Superior temporal gyrus (tissue), 1 donor: Measurements from ENCODE around the gene STEAP1B.

Experiments used
- DNase-seq: peaks from one replicate; pipeline ENCODE4 v3.0.0-alpha.2; 2016; ENCODE audit errors: extremely low spot score

The STEAP1B gene

GRCh38 chr7:22432203-22432718, 67.7 kb downstream of the STEAP1B start:
- DNase-seq: no peak

GRCh38 chr7:22430457-22430856, 69.5 kb downstream of the STEAP1B start:
- DNase-seq: no peak

GRCh38 chr7:22429386-22429785, 70.6 kb downstream of the STEAP1B start:
- no peak for DNase-seq

- no peak for DNase-seq
These were observed 72.1 kb downstream of the STEAP1B start for GRCh38 chr7:22427855-22428254.

GRCh38 chr7:22427104-22427503, 72.9 kb downstream of the STEAP1B start:
- DNase-seq: no peak

- DNase-seq: no peak
These were observed 73.4 kb downstream of the STEAP1B start for GRCh38 chr7:22426463-22427094.

GRCh38 chr7:22425361-22425760, 74.6 kb downstream of the STEAP1B start:
- no peak for DNase-seq

GRCh38 chr7:22422831-22423615, 77.0 kb downstream of the STEAP1B start:
- no peak for DNase-seq

- no peak for DNase-seq
These were observed 78.9 kb downstream of the STEAP1B start for GRCh38 chr7:22420973-22421635.

GRCh38 chr7:22420008-22420407, 80.0 kb downstream of the STEAP1B start:
- no peak for DNase-seq

- no peak for DNase-seq
These were observed 80.5 kb downstream of the STEAP1B start for GRCh38 chr7:22419488-22419887.

GRCh38 chr7:22418251-22419046, 81.5 kb downstream of the STEAP1B start:
- DNase-seq: no peak

- DNase-seq: no peak
These were observed 82.1 kb downstream of the STEAP1B start for GRCh38 chr7:22417841-22418240.

- DNase-seq: no peak
These were observed 82.6 kb downstream of the STEAP1B start for GRCh38 chr7:22417349-22417748.

- no peak for DNase-seq
These were observed 85.6 kb downstream of the STEAP1B start for GRCh38 chr7:22414424-22414823.

- no peak for DNase-seq
These were observed 86.8 kb downstream of the STEAP1B start for GRCh38 chr7:22413211-22413610.

- DNase-seq: no peak
These were observed 87.9 kb downstream of the STEAP1B start for GRCh38 chr7:22411977-22412693.

GRCh38 chr7:22406715-22407114, 93.3 kb downstream of the STEAP1B start:
- no peak for DNase-seq

- DNase-seq: no peak
These were observed 95.5 kb downstream of the STEAP1B start for GRCh38 chr7:22404421-22405023.

- DNase-seq: no peak
These were observed 96.6 kb downstream of the STEAP1B start for GRCh38 chr7:22403344-22403743.

GRCh38 chr7:22402250-22402649, 97.7 kb downstream of the STEAP1B start:
- DNase-seq: no peak
